ENCODE measurements around the gene MRPL40.
A peak's percentile ranks its signal among the peaks of the same experiment; 100 is the strongest.

MRPL40 gene

GRCh38 chr22:19432133-19432851 lies at the start of gene MRPL40:
Gene MRPL40, plus strand, starts transcription at chr22:19432545. Its CDS starts 10 bp downstream, at chr22:19432555.
- DNase-seq (ENCODE audit: low read depth): peak; percentile 95

GRCh38 chr22:19383292-19383691 lies 49.1 kb upstream of the MRPL40 start:
- no peak for DNase-seq (ENCODE audit: low read depth)

GRCh38 chr22:19385221-19385906 lies 47.0 kb upstream of the MRPL40 start:
- DNase-seq (ENCODE audit: low read depth): no peak

- DNase-seq (ENCODE audit: low read depth): no peak
These were observed 46.1 kb upstream of the MRPL40 start for GRCh38 chr22:19386248-19386647.

- DNase-seq (ENCODE audit: low read depth): peak; percentile 32
These were observed 45.3 kb upstream of the MRPL40 start for GRCh38 chr22:19387038-19387437.

GRCh38 chr22:19387575-19387974 lies 44.8 kb upstream of the MRPL40 start:
- DNase-seq (ENCODE audit: low read depth): no peak

GRCh38 chr22:19393704-19394103 lies 38.6 kb upstream of the MRPL40 start:
- DNase-seq (ENCODE audit: low read depth): no peak

GRCh38 chr22:19394274-19395050 lies 37.9 kb upstream of the MRPL40 start:
- no peak for DNase-seq (ENCODE audit: low read depth)

- no peak for DNase-seq (ENCODE audit: low read depth)
These were observed 37.1 kb upstream of the MRPL40 start for GRCh38 chr22:19395276-19395675.

GRCh38 chr22:19396561-19396933 lies 35.8 kb upstream of the MRPL40 start:
- no peak for DNase-seq (ENCODE audit: low read depth)

- no peak for DNase-seq (ENCODE audit: low read depth)
These were observed 35.2 kb upstream of the MRPL40 start for GRCh38 chr22:19396934-19397733.

GRCh38 chr22:19397734-19398104 lies 34.6 kb upstream of the MRPL40 start:
- no peak for DNase-seq (ENCODE audit: low read depth)

- peak; percentile 16 for DNase-seq (ENCODE audit: low read depth)
These were observed 34.1 kb upstream of the MRPL40 start for GRCh38 chr22:19398206-19398605.

- no peak for DNase-seq (ENCODE audit: low read depth)
These were observed 33.7 kb upstream of the MRPL40 start for GRCh38 chr22:19398652-19399051.

- no peak for DNase-seq (ENCODE audit: low read depth)
These were observed 31.5 kb upstream of the MRPL40 start for GRCh38 chr22:19400881-19401280.

- no peak for DNase-seq (ENCODE audit: low read depth)
These were observed 30.9 kb upstream of the MRPL40 start for GRCh38 chr22:19401483-19401882.

- no peak for DNase-seq (ENCODE audit: low read depth)
These were observed 29.6 kb upstream of the MRPL40 start for GRCh38 chr22:19402642-19403191.

- DNase-seq (ENCODE audit: low read depth): no peak
These were observed 27.7 kb upstream of the MRPL40 start for GRCh38 chr22:19404676-19405075.

- no peak for DNase-seq (ENCODE audit: low read depth)
These were observed 27.2 kb upstream of the MRPL40 start for GRCh38 chr22:19405133-19405532.

- DNase-seq (ENCODE audit: low read depth): no peak
These were observed 26.7 kb upstream of the MRPL40 start for GRCh38 chr22:19405652-19406051.

- no peak for DNase-seq (ENCODE audit: low read depth)
These were observed 26.0 kb upstream of the MRPL40 start for GRCh38 chr22:19406281-19406811.

- DNase-seq (ENCODE audit: low read depth): no peak
These were observed 25.5 kb upstream of the MRPL40 start for GRCh38 chr22:19406846-19407245.

Measured in fibroblast of gingiva (primary cell).